RWPE1 (cell line): ENCODE measurements around the gene ZRANB3.

Source experiments
- CTCF ChIA-PET: fragments of 350-600 bp; sonication (Branson Sonifier 250); formaldehyde crosslinking; extraction: SDS; loops from one replicate; lab custom pipeline; 2021; lab: Yijun Ruan, JAX
- POLR2A ChIA-PET: fragments of 400-600 bp; formaldehyde crosslinking; extraction: SDS; loops from one replicate; lab custom pipeline; 2020; ENCODE audit warnings: antibody characterized with exemption; ENCODE audit not compliant: low non-redundant PET; lab: Yijun Ruan, JAX
- DNase-seq: peaks from one replicate; pipeline ENCODE4 v3.0.0; 2012; ENCODE audit warnings: low spot score
- H3K27ac ChIP-seq: fragments of 450-650 bp; 2 replicates; pipeline ENCODE4 v1.5.1; 2017
- CTCF ChIP-seq: fragments of 450-650 bp; conservative IDR thresholded peaks from 2 replicates; pipeline ENCODE4 v1.5.1; 2017; ENCODE audit warnings: low read depth, mild to moderate bottlenecking

Gene ZRANB3

GRCh38 chr2:135097532-135098231 lies 433.3 kb downstream of the ZRANB3 start:
- H3K27ac ChIP-seq: no peak overlapping the region
- CTCF ChIA-PET: no interaction called here
- no peak for DNase-seq
- POLR2A ChIA-PET: no interaction called here
- no peak for TF ChIP-seq CTCF

- no peak for TF ChIP-seq CTCF
- POLR2A ChIA-PET: no interaction called here
- no peak overlapping the region for H3K27ac ChIP-seq
- CTCF ChIA-PET: no interaction called here
- no peak for DNase-seq
These were observed 434.2 kb downstream of the ZRANB3 start for GRCh38 chr2:135096665-135097446.

GRCh38 chr2:135095591-135095990 lies 435.4 kb downstream of the ZRANB3 start:
- DNase-seq: no peak
- H3K27ac ChIP-seq: no peak overlapping the region
- no peak for TF ChIP-seq CTCF
- ChIA-PET POLR2A (no interaction called here), CTCF (no interaction called here)

GRCh38 chr2:135094508-135094907 lies 436.5 kb downstream of the ZRANB3 start:
- no peak for DNase-seq
- ChIA-PET CTCF (interaction anchor here (0.9 kb wide), 1 partner anchor 10 kb away, joined by 3 read pairs; no protein-coding TSS in a partner anchor), POLR2A (no interaction called here)
- no peak for TF ChIP-seq CTCF
- H3K27ac ChIP-seq: no peak overlapping the region

- ChIA-PET CTCF (interaction anchor here (0.9 kb wide), 1 partner anchor 10 kb away, joined by 3 read pairs; no protein-coding TSS in a partner anchor), POLR2A (no interaction called here)
- TF ChIP-seq CTCF: no peak
- no peak overlapping the region for H3K27ac ChIP-seq
- no peak for DNase-seq
These were observed 437.2 kb downstream of the ZRANB3 start for GRCh38 chr2:135093670-135094330.

- POLR2A ChIA-PET: no interaction called here
- CTCF ChIA-PET: no interaction called here
- TF ChIP-seq CTCF: no peak
- H3K27ac ChIP-seq: no peak overlapping the region
- DNase-seq: no peak
These were observed 437.8 kb downstream of the ZRANB3 start for GRCh38 chr2:135093193-135093592.
